K562 (cell line): ENCODE data around the gene DRAXIN. TPM values are rescaled to one million over a fixed set of nuclear protein-coding genes. Genes with fewer than 3 reads are reported as not detected.
A peak's percentile ranks its signal among the peaks of the same experiment; 100 is the strongest.

Experiments used
- CTCF ChIP-seq, 3 experiments: IDR thresholded peaks in 2 of 3; conservative IDR thresholded peaks in 1 of 3; 2 replicates each; pipeline ENCODE4 v1.5.1; 2011 to 2012; ENCODE audit warnings: low read length in 3 of 3, mild to moderate bottlenecking in 3 of 3, control low read depth in 2 of 3, improper control_type of control experiment in 1 of 3, inconsistent platforms in 1 of 3, low read depth in 1 of 3, mixed read lengths in 1 of 3, moderate library complexity in 1 of 3; ENCODE audit not compliant: insufficient read depth in 2 of 3
- EGR1 ChIP-seq: fragments of 450-650 bp; conservative IDR thresholded peaks from 2 replicates; pipeline ENCODE4 v1.6.1; 2017; ENCODE audit warnings: mild to moderate bottlenecking
- ESRRB ChIP-seq: fragments of 250-450 bp; sonication (Bioruptor Pico); IDR thresholded peaks from 2 replicates; pipeline ENCODE4 v1.5.0; 2020; ENCODE audit warnings: mild to moderate bottlenecking, moderate library complexity, borderline replicate concordance
- FOXM1 ChIP-seq, 2 experiments: fragments of 450-650 bp in 1 of 2; sonication (generic) in 1 of 2; formaldehyde crosslinking in 1 of 2; IDR thresholded peaks; 2 replicates each; pipeline versions ENCODE4 v1.6.1 to v1.9.0; 2017 to 2022; ENCODE audit warnings: low read depth in 2 of 2, mild to moderate bottlenecking in 2 of 2, missing genetic modification reagents in 1 of 2, moderate library complexity in 1 of 2
- ILK ChIP-seq: fragments of 450-650 bp; IDR thresholded peaks from 2 replicates; pipeline ENCODE4 v1.6.1; 2016; ENCODE audit warnings: missing genetic modification characterization, low read depth, mild to moderate bottlenecking, missing compliant biosample characterization, moderate library complexity, borderline replicate concordance
- LARP7 ChIP-seq: fragments of 450-650 bp; IDR thresholded peaks from 2 replicates; pipeline ENCODE4 v1.6.1; 2016
- PHF8 ChIP-seq: fragments of 200-600 bp; sonication (generic); IDR thresholded peaks from 2 replicates; pipeline ENCODE4 v1.6.1; 2012; ENCODE audit warnings: mixed run types, mild to moderate bottlenecking, inconsistent platforms, low read length, moderate library complexity, borderline replicate concordance
- POLR2H ChIP-seq: IDR thresholded peaks from 2 replicates; pipeline ENCODE4 v1.6.1; 2016; ENCODE audit warnings: missing genetic modification characterization, low read depth, mild to moderate bottlenecking, control low read depth, missing compliant biosample characterization, moderate library complexity
- RBM34 ChIP-seq: fragments of 200-400 bp; formaldehyde crosslinking; IDR thresholded peaks from 2 replicates; pipeline ENCODE4 v1.6.1; 2018; ENCODE audit warnings: low read length, borderline replicate concordance; ENCODE audit not compliant: insufficient read depth
- REST ChIP-seq, 2 experiments: fragments of 450-650 bp; formaldehyde crosslinking in 1 of 2; IDR thresholded peaks; 2 replicates each; pipeline versions ENCODE4 v1.4.0 to v1.6.1; 2014 to 2020; ENCODE audit warnings: mild to moderate bottlenecking in 2 of 2, borderline replicate concordance in 1 of 2, low read depth in 1 of 2
- SIX5 ChIP-seq, 2 experiments: IDR thresholded peaks; 2 replicates each; pipeline ENCODE4 v1.6.1; 2011; ENCODE audit warnings: low read length in 2 of 2, borderline replicate concordance in 1 of 2, low read depth in 1 of 2, mild to moderate bottlenecking in 1 of 2, moderate library complexity in 1 of 2; ENCODE audit not compliant: insufficient read depth in 1 of 2
- SRF ChIP-seq, 2 experiments: fragments of 250-450, 450-650 bp in 1 of 2; sonication (Bioruptor Pico) in 1 of 2; sonication (generic) in 1 of 2; formaldehyde crosslinking; IDR thresholded peaks; 2 replicates each; pipeline versions ENCODE4 v1.5.0 to v1.5.1; 2020 to 2022; ENCODE audit warnings: mild to moderate bottlenecking in 1 of 2, missing genetic modification reagents in 1 of 2
- TEAD2 ChIP-seq: fragments of 450-650 bp; IDR thresholded peaks from 2 replicates; pipeline ENCODE4 v1.6.1; 2016; ENCODE audit warnings: missing genetic modification characterization, control low read depth, missing compliant biosample characterization
- ZKSCAN8 ChIP-seq: fragments of 200-800 bp; sonication (Bioruptor generic); IDR thresholded peaks from 2 replicates; pipeline ENCODE4 v1.6.1; 2016; ENCODE audit warnings: missing genetic modification characterization, missing compliant biosample characterization
- polyA plus RNA-seq, 8 experiments: library from polyadenylated mRNA; depleted of rRNA in 4 of 8; stranded (reverse) in 5 of 8; unstranded in 3 of 8; fragments of >200 nt; fragmentation: Nextera tagmentation in 2 of 8; fragmentation: Illumina TruSeq in 1 of 8; extraction: Ambion mirVana in 2 of 8; extraction: Trizol in 1 of 8; gene quantifications; 2 replicates each; pipeline versions ENCODE4 v1.2.1 to v1.2.3, GENCODE V29; 2011 to 2014; ENCODE audit warnings: inconsistent platforms in 1 of 8, missing spikeins in 1 of 8
- total RNA-seq, 7 experiments: library from RNA; depleted of rRNA in 6 of 7; stranded (reverse); fragments of >200 nt in 6 of 7; fragmentation: Illumina TruSeq in 2 of 7; extraction: Trizol in 2 of 7; gene quantifications; 2 replicates each; pipeline versions ENCODE4 v1.2.1 to v1.2.3, GENCODE V29; 2011 to 2021; ENCODE audit warnings: low replicate concordance in 1 of 7
- TF ChIP-seq, protein P1 (sequence below): sonication (generic); formaldehyde crosslinking; IDR thresholded peaks from 2 replicates; pipeline ENCODE4 v1.8.0; 2022; ENCODE audit warnings: missing genetic modification reagents, mild to moderate bottlenecking, moderate library complexity, borderline replicate concordance

DRAXIN gene
- total and polyA plus RNA-seq, 9 of the 15 experiments (the other 6 are each of a cell fraction or from before 2014, with no cell fraction given): 0.01 to 0.04 (median 0.01) TPM; not detected in 6

GRCh38 chr1:11650331-11650991 lies 41.0 kb upstream of the DRAXIN start (continued):
- TF ChIP-seq ESRRB (CRISPR knock-in tag) (no peak), FOXM1 (IDR thresholded peaks at IDR 0.05; ENCODE audit: low read depth) (no peak), FOXM1 (CRISPR knock-in tag; IDR thresholded peaks at IDR 0.05; ENCODE audit: low read depth) (peak; percentile 75; the same call in 1 of the 2 replicates), ILK (tag) (no peak), LARP7 (no peak), TEAD2 (tag) (no peak), RBM34 (no peak), REST (IDR thresholded peaks at IDR 0.05; ENCODE audit: borderline replicate concordance) (peak; percentile 96), REST (CRISPR knock-in tag; IDR thresholded peaks at IDR 0.05; ENCODE audit: low read depth) (no peak), SRF (CRISPR knock-in tag; IDR thresholded peaks at IDR 0.05) (peak in 1 of 2 experiments; percentile 48; a peak in 1 of 4 replicates), PHF8 (no peak; the same call in 1 of the 2 replicates), EGR1 (no peak), CTCF (IDR thresholded peaks at IDR 0.05 in 2 of 3, conservative IDR thresholded peaks at IDR 0.05 in 1 of 3; ENCODE audit: insufficient read depth in 2 of 3, low read depth in 1 of 3, low read length in 3 of 3) (peak; percentile 94 to 99 (median 98)), ZKSCAN8 (CRISPR knock-in tag) (no peak), POLR2H (tag) (no peak), SIX5 (IDR thresholded peaks at IDR 0.05; ENCODE audit: borderline replicate concordance in 1 of 2, insufficient read depth in 1 of 2, low read depth in 1 of 2, low read length in 2 of 2) (no peak)
- TF ChIP-seq, protein P1, sequence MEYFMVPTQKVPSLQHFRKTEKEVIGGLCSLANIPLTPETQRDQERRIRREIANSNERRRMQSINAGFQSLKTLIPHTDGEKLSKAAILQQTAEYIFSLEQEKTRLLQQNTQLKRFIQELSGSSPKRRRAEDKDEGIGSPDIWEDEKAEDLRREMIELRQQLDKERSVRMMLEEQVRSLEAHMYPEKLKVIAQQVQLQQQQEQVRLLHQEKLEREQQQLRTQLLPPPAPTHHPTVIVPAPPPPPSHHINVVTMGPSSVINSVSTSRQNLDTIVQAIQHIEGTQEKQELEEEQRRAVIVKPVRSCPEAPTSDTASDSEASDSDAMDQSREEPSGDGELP (CRISPR knock-in tag): peak; percentile 78
